T47D (cell line): ENCODE results near the gene IRX2.
A peak's percentile ranks its signal among the peaks of the same experiment; 100 is the strongest.

Source experiments
- DNase-seq, 2 experiments: peaks; one replicate each; pipeline versions ENCODE4 v3.0.0 to v3.0.0-alpha.2; 2011 to 2012; ENCODE audit warnings: low read depth in 1 of 2, low spot score in 1 of 2
- JUND ChIP-seq: IDR thresholded peaks from 2 replicates; pipeline ENCODE4 v1.6.1; 2012; ENCODE audit warnings: low read depth
- in situ Hi-C: cut with HindIII; loops from 2 replicates; pipeline ENCODE4 v1.10.0; 2016; ENCODE audit warnings: low sequenced_read_pairs, low pct_unique_long_range_greater_than_20kb

Gene IRX2

GRCh38 chr5:2762744-2763532, 11.5 kb upstream of the IRX2 start:
- DNase-seq = no peak
- in situ Hi-C loops = no loop called here
- TF ChIP-seq JUND = no peak

GRCh38 chr5:2761921-2762488, 10.5 kb upstream of the IRX2 start:
- no peak for TF ChIP-seq JUND
- no peak for DNase-seq
- in situ Hi-C loops = no loop called here

GRCh38 chr5:2759696-2760461, 8.4 kb upstream of the IRX2 start:
- in situ Hi-C loops = no loop called here

GRCh38 chr5:2759091-2759490, 7.6 kb upstream of the IRX2 start:
- no peak for TF ChIP-seq JUND
- DNase-seq = no peak
- in situ Hi-C loops = no loop called here

More at GRCh38 chr5:2759696-2760461, 8.4 kb upstream of the IRX2 start:
- no peak for TF ChIP-seq JUND
- DNase-seq = no peak

- TF ChIP-seq JUND = no peak
- no peak for DNase-seq
- in situ Hi-C loops = no loop called here
These were observed 7.2 kb upstream of the IRX2 start for GRCh38 chr5:2758632-2759031.

GRCh38 chr5:2757563-2758351, 6.3 kb upstream of the IRX2 start:
- in situ Hi-C loops = no loop called here
- no peak; the same call in 1 of the 2 replicates for TF ChIP-seq JUND
- DNase-seq = peak; percentile 63 to 95

GRCh38 chr5:2756211-2757152, 5.0 kb upstream of the IRX2 start:
- in situ Hi-C loops = no loop called here
- DNase-seq = peak in 1 of 2 experiments; percentile 63
- no peak for TF ChIP-seq JUND

- no peak for DNase-seq
- no peak for TF ChIP-seq JUND
- in situ Hi-C loops = no loop called here
These were observed 4.2 kb upstream of the IRX2 start for GRCh38 chr5:2755681-2756171.

GRCh38 chr5:2755076-2755680, 3.7 kb upstream of the IRX2 start:
- in situ Hi-C loops = no loop called here
- no peak for TF ChIP-seq JUND
- no peak for DNase-seq

- DNase-seq = no peak
- in situ Hi-C loops = no loop called here
- no peak for TF ChIP-seq JUND
These were observed 3.2 kb upstream of the IRX2 start for GRCh38 chr5:2754581-2755075.
